HG02981 (cell line): ENCODE measurements around the gene CABLES1.
"Not testable (repeated sequence)": the region's sequence is repeated elsewhere in the genome, so short reads cannot be mapped to it uniquely, and the experiment has no call there.

Source experiments
- ATAC-seq: cut with Tn5 transposase; IDR thresholded peaks from one replicate; pipeline ENCODE4 v1.9.1; 2021; ENCODE audit warnings: mild to moderate bottlenecking, moderate library complexity; ENCODE audit not compliant: unreplicated experiment

Gene CABLES1, protein sequence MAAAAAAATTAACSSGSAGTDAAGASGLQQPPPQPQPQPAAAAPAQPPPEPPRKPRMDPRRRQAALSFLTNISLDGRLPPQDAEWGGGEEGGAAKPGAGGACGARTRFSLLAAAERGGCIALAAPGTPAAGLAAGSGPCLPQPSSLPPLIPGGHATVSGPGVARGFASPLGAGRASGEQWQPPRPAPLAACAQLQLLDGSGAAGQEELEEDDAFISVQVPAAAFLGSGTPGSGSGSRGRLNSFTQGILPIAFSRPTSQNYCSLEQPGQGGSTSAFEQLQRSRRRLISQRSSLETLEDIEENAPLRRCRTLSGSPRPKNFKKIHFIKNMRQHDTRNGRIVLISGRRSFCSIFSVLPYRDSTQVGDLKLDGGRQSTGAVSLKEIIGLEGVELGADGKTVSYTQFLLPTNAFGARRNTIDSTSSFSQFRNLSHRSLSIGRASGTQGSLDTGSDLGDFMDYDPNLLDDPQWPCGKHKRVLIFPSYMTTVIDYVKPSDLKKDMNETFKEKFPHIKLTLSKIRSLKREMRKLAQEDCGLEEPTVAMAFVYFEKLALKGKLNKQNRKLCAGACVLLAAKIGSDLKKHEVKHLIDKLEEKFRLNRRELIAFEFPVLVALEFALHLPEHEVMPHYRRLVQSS

DNA sequence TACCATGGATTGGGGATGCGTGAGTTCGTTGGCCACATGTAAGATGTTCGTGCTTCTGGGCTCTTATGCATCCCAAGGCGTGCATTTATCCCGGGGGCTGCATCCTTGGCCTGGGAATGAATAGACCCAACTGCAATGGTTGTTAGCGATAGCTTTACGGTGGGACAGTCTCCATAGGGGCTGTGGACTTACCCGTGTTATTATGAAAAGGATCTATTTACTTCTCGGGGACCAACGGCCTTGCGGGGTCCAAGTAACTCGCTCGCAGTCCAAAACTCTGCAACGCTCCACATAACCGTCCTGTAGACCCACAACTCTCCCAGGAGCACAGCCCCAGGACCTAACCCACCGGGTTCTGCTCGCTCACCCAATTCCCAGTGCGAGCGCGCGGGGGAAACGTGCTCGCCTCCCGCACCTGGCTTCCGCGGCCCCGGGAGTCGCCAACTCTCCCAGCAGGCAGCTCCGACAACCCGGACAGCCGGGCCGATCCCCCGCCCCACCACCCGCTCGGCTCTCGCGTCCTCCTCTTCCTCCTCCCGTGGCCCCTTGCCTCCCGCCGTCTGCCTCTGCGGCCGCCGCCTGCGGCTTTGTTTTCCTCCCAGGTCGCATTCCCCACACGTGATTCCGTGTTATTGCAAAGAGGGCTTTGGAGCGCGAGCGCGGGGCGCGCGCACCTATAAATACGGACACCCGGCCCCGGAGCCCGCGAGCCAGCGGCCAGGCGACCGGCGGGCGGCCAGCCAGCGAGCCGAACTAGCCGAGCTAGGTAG, at the start of gene CABLES1:
Gene CABLES1, plus strand, starts transcription at position 706 of the 770 bp plus-strand sequence. CDS start 278 bp downstream, outside the sequence.
- ATAC-seq, result no peak

DNA sequence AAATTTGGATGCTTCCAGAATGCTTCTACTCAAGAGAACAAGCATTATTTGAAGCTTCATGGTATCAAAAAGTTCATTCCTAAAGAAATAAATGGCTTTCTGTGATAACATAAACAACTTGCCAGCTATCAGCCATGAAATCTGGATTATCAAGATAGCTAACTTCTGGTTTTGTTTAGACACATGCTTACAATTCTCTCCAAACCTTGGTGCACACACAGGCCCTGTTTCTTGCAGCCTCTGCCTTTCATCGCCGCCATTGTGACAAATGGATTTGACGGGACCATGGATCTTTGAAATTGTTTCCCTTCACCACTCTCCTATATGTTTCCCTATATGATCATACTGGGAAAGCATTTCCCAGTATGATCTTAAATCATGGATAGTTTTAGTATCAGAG, 47.9 kb upstream of the CABLES1 start:
- no peak for ATAC-seq

GRCh38 chr18:23088310-23088709, 47.0 kb upstream of the CABLES1 start:
- ATAC-seq, result no peak

DNA sequence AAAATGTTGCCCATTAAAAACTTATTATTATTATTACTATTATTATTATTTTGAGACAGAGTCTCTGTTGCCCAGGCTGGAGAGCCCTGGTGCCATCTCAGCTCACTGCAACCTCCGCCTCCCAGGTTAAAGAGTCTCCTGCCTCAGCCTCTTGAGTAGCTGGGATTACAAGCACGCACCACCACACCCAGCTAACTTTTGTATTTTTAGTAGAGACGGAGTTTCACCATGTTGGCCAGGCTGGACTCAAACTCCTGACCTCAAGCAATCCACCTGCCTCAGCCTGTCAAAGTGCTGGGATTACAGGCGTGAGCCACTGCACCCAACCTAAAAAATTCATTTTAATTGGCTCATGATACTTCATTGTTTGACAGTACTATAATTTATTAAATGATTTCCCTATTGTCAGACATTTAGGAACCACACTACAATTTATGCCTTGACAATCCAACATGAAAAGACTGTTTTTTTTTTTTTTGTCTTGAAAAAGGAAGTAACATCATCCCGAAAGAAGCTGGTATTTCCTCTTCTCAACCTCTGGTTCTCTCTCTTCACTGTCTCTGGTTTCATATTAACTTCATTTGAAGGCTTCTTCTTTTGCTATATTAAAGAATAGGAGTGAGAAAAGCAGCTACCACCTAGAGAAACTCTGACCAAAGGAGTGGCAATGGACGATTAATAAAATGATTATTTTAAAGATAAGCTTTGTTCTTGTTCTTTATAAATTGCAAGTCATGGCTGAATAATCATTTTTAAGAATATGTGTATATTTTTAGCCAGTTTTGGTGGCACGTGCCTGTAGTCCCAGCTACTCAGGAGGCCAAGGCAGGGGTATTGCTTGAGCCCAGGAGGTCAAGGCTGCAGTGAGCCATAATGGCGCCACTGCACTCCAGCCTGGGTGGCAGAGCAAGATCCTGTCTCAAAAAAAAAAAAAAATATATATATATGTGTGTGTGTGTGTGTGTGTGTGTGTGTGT, 44.0 kb upstream of the CABLES1 start:
- peak; percentile 84 for ATAC-seq

DNA sequence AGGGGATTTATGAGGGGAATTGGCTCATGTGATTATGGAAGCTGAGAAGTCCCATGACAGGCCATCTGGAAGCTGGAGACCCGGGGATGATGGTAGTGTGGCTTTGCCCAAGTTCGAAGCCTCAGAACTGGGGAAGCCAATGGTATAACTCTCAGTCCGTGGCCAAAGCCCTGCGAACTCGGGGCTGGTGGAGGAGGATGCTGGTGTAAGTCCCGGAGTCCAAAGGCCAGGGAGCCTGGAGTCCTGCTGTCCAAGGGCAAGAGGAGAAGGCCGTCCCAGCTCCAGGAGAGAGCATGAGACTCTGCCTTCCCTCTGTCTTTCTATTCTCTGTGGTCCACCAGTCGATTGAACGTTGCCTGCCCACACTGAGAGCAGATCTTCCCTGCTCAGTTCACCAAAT, 43.2 kb upstream of the CABLES1 start:
- no peak for ATAC-seq

- ATAC-seq, result not testable (repeated sequence)
These were observed 42.2 kb upstream of the CABLES1 start for GRCh38 chr18:23093130-23093529.

DNA sequence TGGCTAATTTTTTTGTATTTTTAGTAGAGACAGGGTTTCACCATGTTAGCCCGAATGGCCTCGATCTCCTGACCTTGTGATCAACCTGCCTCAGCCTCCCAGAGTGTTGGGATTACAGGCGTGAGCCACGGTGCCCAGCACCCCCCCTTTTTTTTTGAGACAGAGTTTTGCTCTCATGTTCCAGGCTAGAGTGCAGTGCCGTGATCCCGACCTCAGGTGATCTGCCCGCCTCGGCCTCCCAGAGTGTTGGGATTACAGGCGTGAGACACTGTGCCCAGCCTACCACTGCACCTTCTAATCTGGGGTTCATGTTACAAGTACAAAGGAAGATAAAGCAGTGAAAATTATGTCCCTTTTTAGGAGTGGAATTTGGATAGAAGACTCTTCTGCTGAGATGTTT, 41.5 kb upstream of the CABLES1 start:
- ATAC-seq, result no peak

- ATAC-seq, result no peak
These were observed 40.7 kb upstream of the CABLES1 start for GRCh38 chr18:23094411-23095190.

DNA sequence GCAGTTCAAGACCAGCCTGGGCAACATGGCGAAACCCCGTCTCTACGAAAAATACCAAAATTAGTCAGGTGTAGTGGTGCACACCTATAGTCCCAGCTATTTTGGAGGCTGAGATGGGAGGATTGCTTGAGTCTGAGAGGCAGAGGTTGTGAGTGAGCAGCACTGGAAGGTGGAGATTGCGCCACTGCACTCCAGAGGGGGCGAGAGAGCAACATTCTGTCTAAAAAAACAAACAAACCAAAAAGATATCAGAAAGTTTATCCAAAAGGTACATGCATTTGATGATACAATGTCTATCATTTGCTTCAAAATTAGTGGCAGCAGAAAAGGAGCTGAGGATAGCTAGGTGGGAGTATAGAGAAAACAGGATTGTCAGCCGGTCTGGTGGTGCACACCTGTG, 39.8 kb upstream of the CABLES1 start:
- no peak for ATAC-seq

GRCh38 chr18:23097016-23097415, 38.3 kb upstream of the CABLES1 start:
- ATAC-seq, result not testable (repeated sequence)

- no peak for ATAC-seq
These were observed 35.7 kb upstream of the CABLES1 start for GRCh38 chr18:23099621-23100020.

GRCh38 chr18:23101861-23102432, 33.3 kb upstream of the CABLES1 start:
- no peak for ATAC-seq

DNA sequence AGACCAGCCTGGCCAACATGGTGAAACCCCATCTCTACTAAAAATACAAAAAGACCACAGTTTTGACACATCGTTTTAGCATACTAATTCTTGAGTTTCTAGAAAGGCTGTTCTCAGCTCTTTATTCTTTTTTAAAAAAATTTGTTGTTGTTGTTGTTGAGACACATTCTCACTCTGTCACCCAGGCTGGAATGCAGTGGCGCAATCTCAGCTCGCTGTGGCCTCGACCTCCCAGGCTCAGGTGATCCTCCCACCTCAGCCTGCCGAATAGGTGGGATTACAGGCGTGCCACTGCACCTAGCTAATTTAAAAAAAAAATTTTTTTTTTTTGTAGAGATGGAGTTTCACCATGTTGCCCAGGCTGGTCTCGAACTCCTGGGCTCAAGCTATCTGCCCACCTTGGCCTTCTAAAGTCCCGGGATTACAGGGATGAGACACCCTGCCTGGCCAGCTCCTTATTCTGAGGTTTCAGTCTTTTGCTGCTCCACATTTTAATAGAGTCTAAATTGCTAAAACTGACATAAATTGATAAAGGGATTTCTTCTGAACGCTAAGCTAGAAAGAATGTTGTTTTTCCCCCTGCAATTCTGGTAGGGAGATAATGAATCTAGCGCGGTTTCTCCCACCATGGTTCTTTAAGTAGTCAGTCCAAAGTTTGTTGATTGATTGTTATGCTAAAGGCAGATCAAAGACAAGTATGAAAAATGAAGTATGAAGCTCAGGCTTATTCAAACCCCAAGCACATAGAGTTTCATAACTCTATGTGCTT, 32.6 kb upstream of the CABLES1 start:
- ATAC-seq, result no peak

- ATAC-seq, result no peak
These were observed 31.8 kb upstream of the CABLES1 start for GRCh38 chr18:23103449-23103848.

- ATAC-seq, result no peak
These were observed 30.3 kb upstream of the CABLES1 start for GRCh38 chr18:23105030-23105429.

- no peak for ATAC-seq
These were observed 29.6 kb upstream of the CABLES1 start for GRCh38 chr18:23105581-23106219.

GRCh38 chr18:23106575-23106974, 28.7 kb upstream of the CABLES1 start:
- ATAC-seq, result no peak

DNA sequence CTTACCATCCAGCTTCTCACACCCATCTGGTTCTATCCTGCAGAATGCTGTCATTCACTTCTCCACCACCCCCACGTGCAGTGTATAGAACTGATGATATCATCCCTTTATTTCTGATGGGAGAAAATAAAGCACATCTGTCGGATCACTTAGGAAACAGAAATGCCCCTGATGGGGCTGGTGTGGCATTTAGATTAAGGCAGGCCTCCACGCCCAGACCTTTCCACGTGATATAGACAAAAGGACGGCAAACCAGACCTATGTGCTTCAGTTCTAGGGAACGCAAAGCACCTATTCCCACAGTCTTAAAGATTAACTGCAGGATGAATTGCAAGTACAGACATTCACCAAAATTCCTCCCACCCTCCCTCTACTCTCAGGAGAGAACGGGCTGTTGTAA, 27.6 kb upstream of the CABLES1 start:
- ATAC-seq, result no peak
